ENCODE results near the gene CLIP2. TPM values are rescaled to one million over a fixed set of nuclear protein-coding genes. Genes with fewer than 3 reads are reported as not detected.
A peak's percentile ranks its signal among the peaks of the same experiment; 100 is the strongest.
"Not testable (repeated sequence)": the region's sequence is repeated elsewhere in the genome, so short reads cannot be mapped to it uniquely, and the experiment has no call there.

CLIP2 gene
- total RNA-seq, 1 experiment from 2014 or later = 37.9 TPM

DNA sequence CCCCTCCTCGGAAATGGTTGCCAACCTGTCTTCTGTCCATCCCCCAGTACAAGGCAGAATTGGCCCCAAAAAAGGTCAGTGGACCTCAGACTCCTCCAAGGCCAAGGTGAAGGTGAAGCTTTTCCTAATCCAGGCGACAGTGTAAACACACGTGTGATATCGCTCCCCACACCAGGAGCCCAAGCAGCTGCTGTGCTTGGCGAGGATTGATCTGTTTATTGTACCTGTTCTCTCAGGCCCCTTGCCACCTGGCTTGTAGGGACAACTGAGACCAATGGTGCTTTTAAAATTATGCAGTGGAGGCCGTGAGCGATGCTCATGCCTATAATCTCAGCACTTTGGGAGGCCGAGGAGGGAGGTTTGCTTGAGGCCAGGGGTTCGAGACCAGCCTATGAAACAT is 98.4 kb downstream of the CLIP2 start:
- Histone ChIP-seq H3K4me3 (no peak overlapping the region), H3K79me2 (ENCODE audit: low read depth) (no peaks in the 10 kb centered on the region), H3K36me3 (ENCODE audit: low read depth) (no peaks in the 10 kb centered on the region), H4K20me1 (ENCODE audit: insufficient read depth) (no peaks in the 10 kb centered on the region), H3K4me1 (replicated peaks; ENCODE audit: insufficient read depth) (no peaks in the 10 kb centered on the region), H3K9me3 (ENCODE audit: insufficient read depth, low read depth) (no peaks in the 10 kb centered on the region), H3F3A (ENCODE audit: insufficient read depth, low read depth) (no peaks in the 10 kb centered on the region; the same call in 1 of the 2 replicates), H2AFZ (no peak overlapping the region), H3K27ac (no peak overlapping the region), H3K9me2 (ENCODE audit: insufficient read depth) (no peaks in the 10 kb centered on the region), H3K27me3 (ENCODE audit: insufficient read depth, low read depth) (no peaks in the 10 kb centered on the region), H3K4me2 (no peak overlapping the region)
- intact Hi-C loops (cut with micrococcal nuclease; ENCODE audit: unreplicated experiment) = no loop called here
- no peak for DNase-seq
- no peak for TF ChIP-seq EZH2 (IDR thresholded peaks at IDR 0.05; ENCODE audit: low read depth)
- TF ChIP-seq CTCF (conservative IDR thresholded peaks at IDR 0.05) = no peak
- CTCF ChIA-PET = interaction anchor here (0.7 kb wide), 3 partner anchors 14 to 351 kb away, joined by 5 to 6 read pairs (median 5); no protein-coding TSS in a partner anchor
- no TSS peak for BruUV-seq (replicated peaks)
- POLR2A ChIA-PET (ENCODE audit: unreplicated experiment) = no interaction called here

DNA sequence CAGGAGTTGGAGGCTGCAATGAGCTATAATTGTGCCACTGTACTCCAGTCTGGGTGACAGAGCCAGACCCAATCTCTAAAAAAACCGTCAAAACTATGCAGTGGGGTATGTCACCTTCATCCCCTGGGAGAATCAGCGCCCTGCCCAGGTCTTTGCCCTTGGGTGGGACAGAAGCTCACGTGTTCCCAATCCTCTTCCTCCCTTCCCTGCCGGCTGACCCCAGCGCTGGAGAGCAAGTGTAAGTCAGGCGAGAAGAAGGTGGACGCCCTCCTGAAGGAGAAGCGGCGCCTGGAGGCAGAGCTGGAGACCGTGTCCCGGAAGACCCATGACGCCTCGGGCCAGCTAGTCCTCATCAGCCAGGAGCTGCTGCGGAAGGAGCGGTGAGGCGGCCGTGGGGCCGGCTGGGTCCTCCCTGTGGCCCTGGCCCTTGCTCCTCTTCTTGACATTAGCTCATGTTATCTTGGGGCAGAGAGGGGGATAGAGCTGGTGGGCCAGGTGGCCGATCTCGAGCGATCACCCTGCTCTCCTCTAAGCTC is 99.7 kb downstream of the CLIP2 start:
- Histone ChIP-seq H3K4me3 (no peak overlapping the region), H3F3A (ENCODE audit: insufficient read depth, low read depth) (no peaks in the 10 kb centered on the region; the same call in 1 of the 2 replicates), H3K4me1 (replicated peaks; ENCODE audit: insufficient read depth) (no peaks in the 10 kb centered on the region), H3K4me2 (no peak overlapping the region), H3K27me3 (ENCODE audit: insufficient read depth, low read depth) (no peaks in the 10 kb centered on the region), H4K20me1 (ENCODE audit: insufficient read depth) (no peaks in the 10 kb centered on the region), H3K9me2 (ENCODE audit: insufficient read depth) (no peaks in the 10 kb centered on the region), H2AFZ (no peak overlapping the region), H3K27ac (no peak overlapping the region), H3K79me2 (ENCODE audit: low read depth) (no peaks in the 10 kb centered on the region), H3K9me3 (ENCODE audit: insufficient read depth, low read depth) (no peaks in the 10 kb centered on the region), H3K36me3 (ENCODE audit: low read depth) (no peaks in the 10 kb centered on the region)
- CTCF ChIA-PET = no interaction called here
- intact Hi-C loops (cut with micrococcal nuclease; ENCODE audit: unreplicated experiment) = no loop called here
- BruUV-seq (replicated peaks) = no TSS peak
- TF ChIP-seq CTCF (conservative IDR thresholded peaks at IDR 0.05) (no peak), EZH2 (IDR thresholded peaks at IDR 0.05; ENCODE audit: low read depth) (no peak)
- DNase-seq = no peak
- POLR2A ChIA-PET (ENCODE audit: unreplicated experiment) = interaction anchor here (0.7 kb wide), 1 partner anchor 176 kb away, joined by 3 read pairs; no protein-coding TSS in a partner anchor

- CTCF ChIA-PET = interaction anchor here (0.7 to 1.3 kb wide), 5 partner anchors 8 to 334 kb away, joined by 3 to 8 read pairs (median 4); no protein-coding TSS in a partner anchor
- not testable (repeated sequence) for H3F3A ChIP-seq (ENCODE audit: insufficient read depth, low read depth); H3K27me3 ChIP-seq (ENCODE audit: insufficient read depth, low read depth); H3K79me2 ChIP-seq (ENCODE audit: low read depth); BruUV-seq (replicated peaks); H2AFZ ChIP-seq; H3K27ac ChIP-seq; H3K9me3 ChIP-seq (ENCODE audit: insufficient read depth, low read depth); H3K4me1 ChIP-seq (replicated peaks; ENCODE audit: insufficient read depth); H3K4me2 ChIP-seq; H4K20me1 ChIP-seq (ENCODE audit: insufficient read depth); H3K4me3 ChIP-seq; H3K36me3 ChIP-seq (ENCODE audit: low read depth); H3K9me2 ChIP-seq (ENCODE audit: insufficient read depth)
- POLR2A ChIA-PET (ENCODE audit: unreplicated experiment) = interaction anchor here (0.7 kb wide), 2 partner anchors 334 to 872 kb away, joined by 3 to 5 read pairs; partner anchors contain the start of gene BAZ1B
- peak in 1 of 2 experiments; percentile 50 for DNase-seq
- intact Hi-C loops (cut with micrococcal nuclease; ENCODE audit: unreplicated experiment) = loop anchor here (1.0 to 5.0 kb wide), 5 partner anchors 101 to 527 kb away; partner anchors contain the start of gene RFC2
- TF ChIP-seq CTCF (conservative IDR thresholded peaks at IDR 0.05) = peak; percentile 59; the same call in 1 of the 2 replicates
Observed at GRCh38 chr7:74393722-74394121, 104.5 kb downstream of the CLIP2 start.

All from PC-9 (cell line).